CD4-positive, alpha-beta T cell (primary cell): ENCODE measurements around the gene PRKAR1B. TPM values are rescaled to one million over a fixed set of nuclear protein-coding genes. Genes with fewer than 3 reads are reported as not detected.

Experiments used
- ATAC-seq: fragments of 200-7000 bp; cut with Tn5 transposase; one replicate; pipeline ENCODE4 v1.10.0; 2022; ENCODE audit warnings: mild to moderate bottlenecking; ENCODE audit not compliant: poor library complexity
- CTCF ChIA-PET: fragments of 350-600 bp; sonication (Branson Sonifier 250); formaldehyde crosslinking; loops from one replicate; lab custom pipeline; 2021; ENCODE audit warnings: antibody characterized with exemption, inconsistent platforms; lab: Charles Lee
- POLR2A ChIA-PET: fragments of 350-600 bp; sonication (Branson Sonifier 250); formaldehyde crosslinking; loops from one replicate; lab custom pipeline; 2021; ENCODE audit warnings: antibody characterized with exemption, inconsistent platforms; lab: Charles Lee
- DNase-seq, 14 experiments: peaks; one replicate each; pipeline ENCODE4 v3.0.0-alpha.2; 2013 to 2020; ENCODE audit warnings: mixed read lengths in 2 of 14
- H3K27ac ChIP-seq, 2 donors: one replicate each; pipeline versions ENCODE4 v1.5.1 to v1.7.0; 2013; ENCODE audit warnings: low read length in 2 of 2, low read depth in 1 of 2, mild to moderate bottlenecking in 1 of 2
- H3K27me3 ChIP-seq, 2 experiments: 1 replicate in 1 of 2; 2 replicates in 1 of 2; pipeline versions ENCODE4 v1.6.1 to v1.7.0; 2013; ENCODE audit warnings: low read length in 2 of 2, control low read depth in 1 of 2, mild to moderate bottlenecking in 1 of 2, moderate library complexity in 1 of 2; ENCODE audit not compliant: insufficient read depth in 2 of 2, control insufficient read depth in 1 of 2
- H3K36me3 ChIP-seq: one replicate; pipeline ENCODE4 v1.6.1; 2013; ENCODE audit warnings: low read length, control low read depth; ENCODE audit not compliant: insufficient read depth
- H3K4me1 ChIP-seq: one replicate; pipeline ENCODE4 v1.6.1; 2013; ENCODE audit warnings: low read length, control low read depth; ENCODE audit not compliant: insufficient read depth
- H3K4me3 ChIP-seq: one replicate; pipeline ENCODE4 v1.5.1; 2013; ENCODE audit warnings: mild to moderate bottlenecking, low read length, moderate library complexity
- H3K9me3 ChIP-seq, 2 experiments: 1 replicate in 1 of 2; 2 replicates in 1 of 2; pipeline versions ENCODE4 v1.6.1 to v1.7.0; 2013; ENCODE audit warnings: low read length in 2 of 2, mild to moderate bottlenecking in 2 of 2, control low read depth in 1 of 2, moderate library complexity in 1 of 2; ENCODE audit not compliant: control insufficient read depth in 1 of 2, insufficient read depth in 1 of 2
- H3K27ac Mint-ChIP-seq: one replicate; pipeline ENCODE4 v1.8.0; 2020; ENCODE audit warnings: mixed read lengths
- H3K27me3 Mint-ChIP-seq: one replicate; pipeline ENCODE4 v1.8.0; 2021; ENCODE audit warnings: mixed read lengths
- H3K36me3 Mint-ChIP-seq: one replicate; pipeline ENCODE4 v1.8.0; 2021; ENCODE audit warnings: low read depth, mixed read lengths
- H3K4me1 Mint-ChIP-seq: one replicate; pipeline ENCODE4 v1.8.0; 2021; ENCODE audit warnings: low read depth, mixed read lengths
- H3K4me3 Mint-ChIP-seq: one replicate; pipeline ENCODE4 v1.8.0; 2020; ENCODE audit warnings: mild to moderate bottlenecking, mixed read lengths
- H3K9me3 Mint-ChIP-seq: one replicate; pipeline ENCODE4 v1.8.0; 2020; ENCODE audit warnings: mixed read lengths
- CTCF ChIP-seq: fragments of 200-600 bp; IDR thresholded peaks from one replicate; pipeline ENCODE4 v1.8.0; 2022; ENCODE audit warnings: antibody characterized with exemption, mild to moderate bottlenecking
- intact Hi-C, 2 experiments: fragments of 100-400 bp; cut with DNase I in 1 of 2; cut with micrococcal nuclease in 1 of 2; formaldehyde crosslinking; loops; one replicate each; pipeline versions ENCODE4 v1.15.1 to v1.9.0; 2023 to 2025; cut with DNase I, micrococcal nuclease
- total RNA-seq, 174 experiments: library from RNA in 2 of 174; stranded (reverse) in 2 of 174; gene quantifications; one replicate each; pipeline ENCODE4 v1.2.3 and lab custom pipeline; 2021 to 2026

PRKAR1B gene
- total RNA-seq, 2 experiments from 2014 or later = 18.8 to 19.5 TPM

GRCh38 chr7:532379-533143, 194.5 kb downstream of the PRKAR1B start:
- H3K4me1 Mint-ChIP-seq = no peaks in the 10 kb centered on the region
- no peak overlapping the region for H3K27ac Mint-ChIP-seq
- ATAC-seq (no peak), DNase-seq (no peak)
- peaks cover 9% of the 10 kb centered on the region for H3K27me3 Mint-ChIP-seq
- TF ChIP-seq CTCF = no peak
- H3K27me3 ChIP-seq = peaks cover 0 to 5% of the 10 kb centered on the region in 2 experiments
- H3K4me3 ChIP-seq = no peak overlapping the region
- H3K4me3 Mint-ChIP-seq = no peak overlapping the region
- CTCF ChIA-PET = no interaction called here
- H3K27ac ChIP-seq = no peak overlapping the region
- H3K9me3 Mint-ChIP-seq = no peaks in the 10 kb centered on the region
- H3K36me3 Mint-ChIP-seq = no peaks in the 10 kb centered on the region
- peaks cover 0 to 12% of the 10 kb centered on the region in 2 experiments for H3K9me3 ChIP-seq
- no peaks in the 10 kb centered on the region for H3K4me1 ChIP-seq
- intact Hi-C loops = no loop called here
- H3K36me3 ChIP-seq = no peaks in the 10 kb centered on the region
- POLR2A ChIA-PET = no interaction called here

GRCh38 chr7:531777-532176, 195.3 kb downstream of the PRKAR1B start:
- Histone ChIP-seq H3K27me3 (peaks cover 0 to 5% of the 10 kb centered on the region in 2 experiments), H3K4me1 (no peaks in the 10 kb centered on the region), H3K4me3 (no peak overlapping the region), H3K36me3 (no peaks in the 10 kb centered on the region), H3K27ac (no peak overlapping the region), H3K9me3 (peaks cover 0 to 10% of the 10 kb centered on the region in 2 experiments)
- DNase-seq (no peak), ATAC-seq (no peak)
- Mint-ChIP-seq H3K9me3 (no peaks in the 10 kb centered on the region), H3K36me3 (no peaks in the 10 kb centered on the region), H3K27ac (no peak overlapping the region), H3K4me1 (no peaks in the 10 kb centered on the region), H3K4me3 (no peak overlapping the region), H3K27me3 (peaks cover 9% of the 10 kb centered on the region)
- no peak for TF ChIP-seq CTCF
- intact Hi-C loops = no loop called here
- ChIA-PET CTCF (no interaction called here), POLR2A (no interaction called here)

GRCh38 chr7:528451-528850, 198.6 kb downstream of the PRKAR1B start:
- Mint-ChIP-seq H3K4me3 (no peak overlapping the region), H3K4me1 (no peaks in the 10 kb centered on the region), H3K9me3 (no peaks in the 10 kb centered on the region), H3K36me3 (no peaks in the 10 kb centered on the region), H3K27ac (no peak overlapping the region), H3K27me3 (peaks cover 20% of the 10 kb centered on the region)
- intact Hi-C loops = loop anchor here (5.0 to 10.0 kb wide), 2 partner anchors 204 to 244 kb away; no protein-coding TSS in a partner anchor
- DNase-seq = no peak
- Histone ChIP-seq H3K36me3 (no peaks in the 10 kb centered on the region), H3K27ac (no peak overlapping the region), H3K9me3 (peaks cover 0 to 8% of the 10 kb centered on the region in 2 experiments), H3K4me1 (no peaks in the 10 kb centered on the region), H3K27me3 (peaks cover 1 to 6% of the 10 kb centered on the region in 2 experiments), H3K4me3 (no peak overlapping the region)
- TF ChIP-seq CTCF = no peak
- ChIA-PET POLR2A (no interaction called here), CTCF (no interaction called here)
- no peak for ATAC-seq
